ENCODE results near the gene LRCOL1. TPM values are rescaled to one million over a fixed set of nuclear protein-coding genes. Genes with fewer than 3 reads are reported as not detected.

LRCOL1 gene
- total RNA-seq, 1 experiment from 2014 or later: not detected

- Histone ChIP-seq H3K9ac (ENCODE audit: low read length) (no peak overlapping the region), H3K27me3 (ENCODE audit: insufficient read depth, low read length) (no peaks in the 10 kb centered on the region), H3K4me3 (replicated peaks in 1 of 2; ENCODE audit: low read depth in 1 of 2, low read length in 2 of 2) (no peak overlapping the region), H3K4me1 (ENCODE audit: control insufficient read depth in 1 of 2, insufficient read depth in 2 of 2, low read length in 2 of 2) (peaks cover 2 to 14% of the 10 kb centered on the region in 2 experiments; a peak in 3 of 4 replicates), H2AFZ (ENCODE audit: low read depth, low read length, poor library complexity, severe bottlenecking) (no peak overlapping the region), H3K9me2 (ENCODE audit: insufficient read depth) (no peaks in the 10 kb centered on the region), H3K36me3 (ENCODE audit: control insufficient read depth in 1 of 2, insufficient read depth in 2 of 2, low read length in 2 of 2) (no peaks in the 10 kb centered on the region), H3K9me3 (ENCODE audit: control insufficient read depth in 1 of 2, insufficient read depth in 1 of 2, low read depth in 1 of 2, low read length in 2 of 2) (no peaks in the 10 kb centered on the region), H4K20me1 (ENCODE audit: insufficient read depth) (no peaks in the 10 kb centered on the region), H3K79me2 (ENCODE audit: insufficient read depth, low read length) (no peaks in the 10 kb centered on the region), H3K27ac (ENCODE audit: low read depth, low read length) (no peak overlapping the region), H3K4me2 (ENCODE audit: low read length) (no peak overlapping the region)
- no peak for ATAC-seq
- BruUV-seq (replicated peaks): no TSS peak
- POLR2A ChIA-PET: no interaction called here
- intact Hi-C loops (cut with micrococcal nuclease): no loop called here
- RAD21 ChIA-PET (ENCODE audit: low non-redundant PET in 1 of 2, low total read pairs in 2 of 2, uncharacterized antibody in 2 of 2, unreplicated experiment in 2 of 2): no interaction called here
- CTCF ChIA-PET: no interaction called here
- DNase-seq (ENCODE audit: low read depth, low spot score): no peak
- TF ChIP-seq RAD21 (IDR thresholded peaks at IDR 0.05; ENCODE audit: low read depth): no peak
- TF ChIP-seq ELF1 (IDR thresholded peaks at IDR 0.05; ENCODE audit: borderline replicate concordance, low read depth): no peak
- no peak for TF ChIP-seq YY1 (IDR thresholded peaks at IDR 0.05; ENCODE audit: extremely low read depth, insufficient replicate concordance, low read depth, low read length)
- no peak for TF ChIP-seq ZBTB33 (IDR thresholded peaks at IDR 0.05; ENCODE audit: extremely low read depth, insufficient replicate concordance, low read length)
- TF ChIP-seq CBX3 (IDR thresholded peaks at IDR 0.05; ENCODE audit: low read depth): no peak
- no peak for TF ChIP-seq SP1 (IDR thresholded peaks at IDR 0.05; ENCODE audit: low read depth)
- no peak for TF ChIP-seq ATF3 (IDR thresholded peaks at IDR 0.05)
Observed at GRCh38 chr12:132591107-132591935, 19.1 kb downstream of the LRCOL1 start.
